K562 (cell line): ENCODE data around the gene POLR1H. TPM values are rescaled to one million over a fixed set of nuclear protein-coding genes. Genes with fewer than 3 reads are reported as not detected.
A peak's percentile ranks its signal among the peaks of the same experiment; 100 is the strongest.

Experiments used
- ATF1 ChIP-seq, 2 experiments: fragments of 450-650 bp in 1 of 2; IDR thresholded peaks; 2 replicates each; pipeline ENCODE4 v1.6.1; 2016; ENCODE audit warnings: missing compliant biosample characterization in 1 of 2, missing genetic modification characterization in 1 of 2
- CXXC5 ChIP-seq: fragments of 250-450 bp; sonication (Bioruptor Pico); IDR thresholded peaks from 2 replicates; pipeline ENCODE4 v1.8.0; 2022; ENCODE audit warnings: inconsistent platforms, mild to moderate bottlenecking, moderate library complexity
- ETV5 ChIP-seq: sonication (generic); formaldehyde crosslinking; IDR thresholded peaks from 2 replicates; pipeline ENCODE4 v1.4.0; 2020; ENCODE audit warnings: low read depth, mild to moderate bottlenecking, missing genetic modification reagents
- HNRNPUL1 ChIP-seq: fragments of 200-400 bp; formaldehyde crosslinking; IDR thresholded peaks from 2 replicates; pipeline ENCODE4 v1.6.1; 2017; ENCODE audit warnings: low read length
- MITF ChIP-seq: IDR thresholded peaks from 2 replicates; pipeline ENCODE4 v1.6.1; 2014; ENCODE audit warnings: antibody characterized with exemption
- TEAD2 ChIP-seq: fragments of 450-650 bp; IDR thresholded peaks from 2 replicates; pipeline ENCODE4 v1.6.1; 2016; ENCODE audit warnings: missing genetic modification characterization, control low read depth, missing compliant biosample characterization
- ZNF224 ChIP-seq: sonication (generic); formaldehyde crosslinking; IDR thresholded peaks from 2 replicates; pipeline ENCODE4 v1.8.0; 2022; ENCODE audit warnings: mild to moderate bottlenecking, missing genetic modification reagents
- polyA plus RNA-seq, 8 experiments: library from polyadenylated mRNA; depleted of rRNA in 4 of 8; stranded (reverse) in 5 of 8; unstranded in 3 of 8; fragments of >200 nt; fragmentation: Nextera tagmentation in 2 of 8; fragmentation: Illumina TruSeq in 1 of 8; extraction: Ambion mirVana in 2 of 8; extraction: Trizol in 1 of 8; gene quantifications; 2 replicates each; pipeline versions ENCODE4 v1.2.1 to v1.2.3, GENCODE V29; 2011 to 2014; ENCODE audit warnings: inconsistent platforms in 1 of 8, missing spikeins in 1 of 8
- total RNA-seq, 7 experiments: library from RNA; depleted of rRNA in 6 of 7; stranded (reverse); fragments of >200 nt in 6 of 7; fragmentation: Illumina TruSeq in 2 of 7; extraction: Trizol in 2 of 7; gene quantifications; 2 replicates each; pipeline versions ENCODE4 v1.2.1 to v1.2.3, GENCODE V29; 2011 to 2021; ENCODE audit warnings: low replicate concordance in 1 of 7
- TF ChIP-seq, protein P1 (sequence below): fragments of 250-450 bp; sonication (Bioruptor Pico); IDR thresholded peaks from 2 replicates; pipeline ENCODE4 v1.9.0; 2021; ENCODE audit warnings: mild to moderate bottlenecking, inconsistent platforms
- TF ChIP-seq, protein P2 (sequence below): fragments of 250-450 bp; sonication (Bioruptor Pico); IDR thresholded peaks from 2 replicates; pipeline ENCODE4 v1.4.0; 2020; ENCODE audit warnings: mild to moderate bottlenecking, moderate library complexity
- TF ChIP-seq, protein P3 (sequence below): sonication (generic); formaldehyde crosslinking; IDR thresholded peaks from 2 replicates; pipeline ENCODE4 v1.8.1; 2023; ENCODE audit warnings: mild to moderate bottlenecking, missing genetic modification reagents
- TF ChIP-seq, protein P4 (sequence below): fragments of 450-650 bp; formaldehyde crosslinking; IDR thresholded peaks from 2 replicates; pipeline ENCODE4 v1.4.0; 2022; ENCODE audit warnings: missing genetic modification characterization
- TF ChIP-seq, protein P5 (sequence below), 3 experiments: IDR thresholded peaks in 2 of 3; conservative IDR thresholded peaks in 1 of 3; 2 replicates each; pipeline ENCODE4 v1.5.1; 2011 to 2012; ENCODE audit warnings: low read length in 3 of 3, mild to moderate bottlenecking in 3 of 3, control low read depth in 2 of 3, improper control_type of control experiment in 1 of 3, inconsistent platforms in 1 of 3, low read depth in 1 of 3, mixed read lengths in 1 of 3, moderate library complexity in 1 of 3; ENCODE audit not compliant: insufficient read depth in 2 of 3

The POLR1H gene
- total and polyA plus RNA-seq, 9 of the 15 experiments (the other 6 are each of a cell fraction or from before 2014, with no cell fraction given), result 92.2 to 333 (median 143) TPM

DNA sequence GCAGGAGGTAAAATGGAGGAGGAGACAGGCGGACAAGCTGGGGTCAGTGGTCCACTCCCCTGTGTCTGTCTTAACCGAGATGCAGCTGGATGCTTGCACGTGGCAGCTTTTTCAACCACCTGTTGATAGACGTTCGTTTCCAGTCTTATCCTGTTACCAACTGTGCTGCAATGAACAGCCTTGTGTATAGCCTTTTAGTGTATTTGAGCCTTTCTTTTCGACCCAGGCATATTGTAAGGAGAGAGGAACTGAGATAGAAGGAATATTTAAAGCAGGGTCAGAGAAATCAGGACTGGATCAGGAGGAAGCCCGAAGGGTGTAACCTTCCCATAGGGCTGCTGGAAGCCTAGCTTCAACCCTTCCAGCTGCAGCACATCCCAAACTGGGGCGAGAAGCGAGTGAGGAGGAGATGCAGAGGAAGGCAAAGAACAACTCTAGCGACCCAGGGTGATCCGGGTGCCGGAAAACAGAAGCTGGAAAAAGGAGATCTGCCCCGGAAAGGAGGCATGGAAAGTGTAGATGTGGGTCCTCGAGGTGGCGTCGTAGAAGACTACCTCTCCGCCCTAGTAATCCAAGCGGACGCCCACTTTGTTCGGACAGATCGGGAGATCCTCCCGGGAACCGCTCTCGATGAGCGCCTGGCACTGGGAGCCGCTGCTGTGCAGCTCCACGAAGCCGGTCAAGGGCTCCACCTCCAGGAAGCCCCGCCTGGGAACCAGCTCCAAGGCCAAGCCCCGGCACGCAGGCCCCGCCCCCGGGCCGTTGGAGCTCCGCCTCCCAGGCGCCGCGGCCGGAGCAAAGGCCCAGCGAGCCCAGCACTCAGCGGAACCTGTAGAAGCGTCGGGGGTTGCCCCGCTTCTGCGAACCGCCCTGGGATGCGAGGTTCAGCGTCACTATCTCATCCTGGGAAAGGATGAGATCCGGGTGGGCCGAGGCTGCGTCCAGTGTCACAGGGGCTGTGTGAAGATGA lies 40.7 kb downstream of the POLR1H start (continued):
- TF ChIP-seq TEAD2 (no peak), MITF (no peak), CXXC5 (peak; percentile 39; the same call in 1 of the 2 replicates), ATF1 (CRISPR knock-in tag; IDR thresholded peaks at IDR 0.05) (no peak), ATF1 (tag; IDR thresholded peaks at IDR 0.05) (peak; percentile 17), ZNF224 (no peak), ETV5 (CRISPR knock-in tag) (0 out of 2 replicates have a peak, but pooled peaks have one; percentile 40), HNRNPUL1 (no peak)
- TF ChIP-seq, protein P1, sequence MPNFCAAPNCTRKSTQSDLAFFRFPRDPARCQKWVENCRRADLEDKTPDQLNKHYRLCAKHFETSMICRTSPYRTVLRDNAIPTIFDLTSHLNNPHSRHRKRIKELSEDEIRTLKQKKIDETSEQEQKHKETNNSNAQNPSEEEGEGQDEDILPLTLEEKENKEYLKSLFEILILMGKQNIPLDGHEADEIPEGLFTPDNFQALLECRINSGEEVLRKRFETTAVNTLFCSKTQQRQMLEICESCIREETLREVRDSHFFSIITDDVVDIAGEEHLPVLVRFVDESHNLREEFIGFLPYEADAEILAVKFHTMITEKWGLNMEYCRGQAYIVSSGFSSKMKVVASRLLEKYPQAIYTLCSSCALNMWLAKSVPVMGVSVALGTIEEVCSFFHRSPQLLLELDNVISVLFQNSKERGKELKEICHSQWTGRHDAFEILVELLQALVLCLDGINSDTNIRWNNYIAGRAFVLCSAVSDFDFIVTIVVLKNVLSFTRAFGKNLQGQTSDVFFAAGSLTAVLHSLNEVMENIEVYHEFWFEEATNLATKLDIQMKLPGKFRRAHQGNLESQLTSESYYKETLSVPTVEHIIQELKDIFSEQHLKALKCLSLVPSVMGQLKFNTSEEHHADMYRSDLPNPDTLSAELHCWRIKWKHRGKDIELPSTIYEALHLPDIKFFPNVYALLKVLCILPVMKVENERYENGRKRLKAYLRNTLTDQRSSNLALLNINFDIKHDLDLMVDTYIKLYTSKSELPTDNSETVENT (CRISPR knock-in tag), result 0 out of 2 replicates have a peak, but pooled peaks have one; percentile 29
- TF ChIP-seq, protein P2, sequence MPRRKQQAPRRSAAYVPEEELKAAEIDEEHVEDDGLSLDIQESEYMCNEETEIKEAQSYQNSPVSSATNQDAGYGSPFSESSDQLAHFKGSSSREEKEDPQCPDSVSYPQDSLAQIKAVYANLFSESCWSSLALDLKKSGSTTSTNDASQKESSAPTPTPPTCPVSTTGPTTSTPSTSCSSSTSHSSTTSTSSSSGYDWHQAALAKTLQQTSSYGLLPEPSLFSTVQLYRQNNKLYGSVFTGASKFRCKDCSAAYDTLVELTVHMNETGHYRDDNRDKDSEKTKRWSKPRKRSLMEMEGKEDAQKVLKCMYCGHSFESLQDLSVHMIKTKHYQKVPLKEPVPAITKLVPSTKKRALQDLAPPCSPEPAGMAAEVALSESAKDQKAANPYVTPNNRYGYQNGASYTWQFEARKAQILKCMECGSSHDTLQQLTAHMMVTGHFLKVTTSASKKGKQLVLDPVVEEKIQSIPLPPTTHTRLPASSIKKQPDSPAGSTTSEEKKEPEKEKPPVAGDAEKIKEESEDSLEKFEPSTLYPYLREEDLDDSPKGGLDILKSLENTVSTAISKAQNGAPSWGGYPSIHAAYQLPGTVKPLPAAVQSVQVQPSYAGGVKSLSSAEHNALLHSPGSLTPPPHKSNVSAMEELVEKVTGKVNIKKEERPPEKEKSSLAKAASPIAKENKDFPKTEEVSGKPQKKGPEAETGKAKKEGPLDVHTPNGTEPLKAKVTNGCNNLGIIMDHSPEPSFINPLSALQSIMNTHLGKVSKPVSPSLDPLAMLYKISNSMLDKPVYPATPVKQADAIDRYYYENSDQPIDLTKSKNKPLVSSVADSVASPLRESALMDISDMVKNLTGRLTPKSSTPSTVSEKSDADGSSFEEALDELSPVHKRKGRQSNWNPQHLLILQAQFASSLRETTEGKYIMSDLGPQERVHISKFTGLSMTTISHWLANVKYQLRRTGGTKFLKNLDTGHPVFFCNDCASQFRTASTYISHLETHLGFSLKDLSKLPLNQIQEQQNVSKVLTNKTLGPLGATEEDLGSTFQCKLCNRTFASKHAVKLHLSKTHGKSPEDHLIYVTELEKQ (CRISPR knock-in tag), result no peak
- TF ChIP-seq, protein P3, sequence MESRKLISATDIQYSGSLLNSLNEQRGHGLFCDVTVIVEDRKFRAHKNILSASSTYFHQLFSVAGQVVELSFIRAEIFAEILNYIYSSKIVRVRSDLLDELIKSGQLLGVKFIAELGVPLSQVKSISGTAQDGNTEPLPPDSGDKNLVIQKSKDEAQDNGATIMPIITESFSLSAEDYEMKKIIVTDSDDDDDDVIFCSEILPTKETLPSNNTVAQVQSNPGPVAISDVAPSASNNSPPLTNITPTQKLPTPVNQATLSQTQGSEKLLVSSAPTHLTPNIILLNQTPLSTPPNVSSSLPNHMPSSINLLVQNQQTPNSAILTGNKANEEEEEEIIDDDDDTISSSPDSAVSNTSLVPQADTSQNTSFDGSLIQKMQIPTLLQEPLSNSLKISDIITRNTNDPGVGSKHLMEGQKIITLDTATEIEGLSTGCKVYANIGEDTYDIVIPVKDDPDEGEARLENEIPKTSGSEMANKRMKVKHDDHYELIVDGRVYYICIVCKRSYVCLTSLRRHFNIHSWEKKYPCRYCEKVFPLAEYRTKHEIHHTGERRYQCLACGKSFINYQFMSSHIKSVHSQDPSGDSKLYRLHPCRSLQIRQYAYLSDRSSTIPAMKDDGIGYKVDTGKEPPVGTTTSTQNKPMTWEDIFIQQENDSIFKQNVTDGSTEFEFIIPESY (CRISPR knock-in tag), result no peak
- TF ChIP-seq, protein P4, sequence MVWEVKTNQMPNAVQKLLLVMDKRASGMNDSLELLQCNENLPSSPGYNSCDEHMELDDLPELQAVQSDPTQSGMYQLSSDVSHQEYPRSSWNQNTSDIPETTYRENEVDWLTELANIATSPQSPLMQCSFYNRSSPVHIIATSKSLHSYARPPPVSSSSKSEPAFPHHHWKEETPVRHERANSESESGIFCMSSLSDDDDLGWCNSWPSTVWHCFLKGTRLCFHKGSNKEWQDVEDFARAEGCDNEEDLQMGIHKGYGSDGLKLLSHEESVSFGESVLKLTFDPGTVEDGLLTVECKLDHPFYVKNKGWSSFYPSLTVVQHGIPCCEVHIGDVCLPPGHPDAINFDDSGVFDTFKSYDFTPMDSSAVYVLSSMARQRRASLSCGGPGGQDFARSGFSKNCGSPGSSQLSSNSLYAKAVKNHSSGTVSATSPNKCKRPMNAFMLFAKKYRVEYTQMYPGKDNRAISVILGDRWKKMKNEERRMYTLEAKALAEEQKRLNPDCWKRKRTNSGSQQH, result no peak
- TF ChIP-seq, protein P5, sequence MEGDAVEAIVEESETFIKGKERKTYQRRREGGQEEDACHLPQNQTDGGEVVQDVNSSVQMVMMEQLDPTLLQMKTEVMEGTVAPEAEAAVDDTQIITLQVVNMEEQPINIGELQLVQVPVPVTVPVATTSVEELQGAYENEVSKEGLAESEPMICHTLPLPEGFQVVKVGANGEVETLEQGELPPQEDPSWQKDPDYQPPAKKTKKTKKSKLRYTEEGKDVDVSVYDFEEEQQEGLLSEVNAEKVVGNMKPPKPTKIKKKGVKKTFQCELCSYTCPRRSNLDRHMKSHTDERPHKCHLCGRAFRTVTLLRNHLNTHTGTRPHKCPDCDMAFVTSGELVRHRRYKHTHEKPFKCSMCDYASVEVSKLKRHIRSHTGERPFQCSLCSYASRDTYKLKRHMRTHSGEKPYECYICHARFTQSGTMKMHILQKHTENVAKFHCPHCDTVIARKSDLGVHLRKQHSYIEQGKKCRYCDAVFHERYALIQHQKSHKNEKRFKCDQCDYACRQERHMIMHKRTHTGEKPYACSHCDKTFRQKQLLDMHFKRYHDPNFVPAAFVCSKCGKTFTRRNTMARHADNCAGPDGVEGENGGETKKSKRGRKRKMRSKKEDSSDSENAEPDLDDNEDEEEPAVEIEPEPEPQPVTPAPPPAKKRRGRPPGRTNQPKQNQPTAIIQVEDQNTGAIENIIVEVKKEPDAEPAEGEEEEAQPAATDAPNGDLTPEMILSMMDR (IDR thresholded peaks at IDR 0.05 in 2 of 3, conservative IDR thresholded peaks at IDR 0.05 in 1 of 3; ENCODE audit: insufficient read depth in 2 of 3, low read depth in 1 of 3, low read length in 3 of 3), result peak in 2 of 3 experiments; percentile 44 to 47; a peak in 3 of 6 replicates
